Raji (cell line): ENCODE data around the gene CRMP1.

Experiments
- POLR2A ChIP-seq: IDR thresholded peaks from 2 replicates; pipeline ENCODE4 v1.6.1; 2011; ENCODE audit warnings: low read depth, low read length, control low read depth; ENCODE audit not compliant: insufficient read depth

The CRMP1 gene

GRCh38 chr4:5810151-5810550 is 82.7 kb downstream of the CRMP1 start:
- no peak for TF ChIP-seq POLR2A

GRCh38 chr4:5809216-5809776 is 83.6 kb downstream of the CRMP1 start:
- TF ChIP-seq POLR2A, result no peak

GRCh38 chr4:5808081-5808741 is 84.7 kb downstream of the CRMP1 start:
- no peak for TF ChIP-seq POLR2A

DNA sequence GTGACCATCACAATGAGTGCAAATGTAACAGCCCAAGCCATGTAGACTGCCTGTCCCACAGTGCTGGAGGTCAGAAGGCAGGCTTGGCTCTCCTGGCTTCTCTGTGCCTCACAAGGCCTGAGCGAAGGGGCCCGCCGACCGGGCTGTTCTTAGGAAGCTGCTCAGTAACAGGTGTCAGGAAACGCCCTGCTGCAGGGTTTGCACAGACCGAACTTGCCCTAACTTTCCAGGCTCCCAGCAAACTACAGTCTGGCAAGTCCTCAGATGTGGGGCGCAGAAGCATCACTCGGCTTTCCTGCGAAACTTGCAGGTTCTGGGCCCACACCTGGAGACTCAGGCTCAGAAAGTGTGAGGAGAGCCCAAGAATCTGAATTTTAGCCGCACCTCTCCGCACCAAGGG is 87.6 kb downstream of the CRMP1 start:
- TF ChIP-seq POLR2A, result no peak

DNA sequence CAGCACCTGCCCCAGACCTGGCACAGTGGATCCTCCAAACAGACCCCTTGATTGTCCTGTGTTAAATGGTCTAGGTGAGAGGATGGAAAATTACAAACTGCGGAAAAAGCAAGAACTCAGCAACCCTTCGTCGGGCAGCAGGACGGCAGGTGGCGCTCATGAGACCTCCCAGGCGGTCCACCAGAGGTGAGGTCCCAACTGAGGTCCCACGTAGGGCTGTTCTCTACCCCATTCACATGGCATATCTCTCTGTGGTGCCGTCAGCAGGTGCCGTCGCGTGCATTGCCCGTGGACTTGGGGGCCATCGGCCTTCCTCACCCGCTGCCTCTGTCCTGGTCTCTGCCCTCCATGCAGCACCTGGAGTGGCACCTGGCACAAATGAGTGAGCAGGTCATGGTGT is 88.2 kb downstream of the CRMP1 start:
- TF ChIP-seq POLR2A, result no peak

- no peak for TF ChIP-seq POLR2A
Measured at GRCh38 chr4:5802565-5802964, 90.3 kb downstream of the CRMP1 start.

GRCh38 chr4:5801696-5802095 is 91.2 kb downstream of the CRMP1 start:
- no peak for TF ChIP-seq POLR2A

DNA sequence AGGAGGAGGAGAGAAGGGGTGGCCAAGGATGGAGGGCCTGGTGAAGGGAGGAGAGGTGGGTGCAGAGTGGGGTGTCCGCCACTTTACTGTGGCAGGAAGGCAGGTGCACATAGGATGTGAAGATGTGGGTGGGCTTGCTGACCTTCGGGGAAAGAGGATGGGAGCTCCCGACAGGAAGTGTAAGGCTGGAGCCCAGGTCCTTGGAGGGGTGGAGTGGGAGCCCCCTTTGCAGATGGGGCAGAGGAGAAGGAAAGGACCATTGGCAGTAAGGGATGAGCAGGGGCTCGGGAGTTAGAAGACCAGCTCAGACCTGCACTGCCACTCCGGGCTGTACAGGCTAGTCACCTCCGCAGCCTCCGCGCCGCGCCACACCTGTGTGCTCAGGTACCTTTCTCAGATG is 92.4 kb downstream of the CRMP1 start:
- TF ChIP-seq POLR2A, result no peak

DNA sequence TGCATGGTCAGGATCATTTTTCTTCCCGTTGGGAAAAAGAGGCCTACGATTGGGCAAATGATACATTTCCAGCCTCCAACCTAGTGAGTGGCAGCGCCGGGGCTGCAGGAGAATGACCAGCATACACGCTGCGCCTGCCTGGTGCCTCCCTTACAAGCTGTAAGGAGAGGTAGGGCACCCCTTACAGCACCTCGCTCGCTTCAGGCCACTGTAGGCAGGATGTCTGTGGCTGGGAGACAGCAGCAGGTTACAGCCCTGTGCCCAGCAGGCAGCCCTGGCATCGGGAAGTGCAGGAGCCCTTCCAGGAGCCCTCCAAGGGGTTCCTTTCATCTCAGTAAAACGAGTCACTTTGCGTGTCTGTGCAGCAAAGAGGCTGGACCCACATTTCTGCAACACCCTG is 93.5 kb downstream of the CRMP1 start:
- TF ChIP-seq POLR2A, result no peak

GRCh38 chr4:5798946-5799345 is 93.9 kb downstream of the CRMP1 start:
- no peak for TF ChIP-seq POLR2A

DNA sequence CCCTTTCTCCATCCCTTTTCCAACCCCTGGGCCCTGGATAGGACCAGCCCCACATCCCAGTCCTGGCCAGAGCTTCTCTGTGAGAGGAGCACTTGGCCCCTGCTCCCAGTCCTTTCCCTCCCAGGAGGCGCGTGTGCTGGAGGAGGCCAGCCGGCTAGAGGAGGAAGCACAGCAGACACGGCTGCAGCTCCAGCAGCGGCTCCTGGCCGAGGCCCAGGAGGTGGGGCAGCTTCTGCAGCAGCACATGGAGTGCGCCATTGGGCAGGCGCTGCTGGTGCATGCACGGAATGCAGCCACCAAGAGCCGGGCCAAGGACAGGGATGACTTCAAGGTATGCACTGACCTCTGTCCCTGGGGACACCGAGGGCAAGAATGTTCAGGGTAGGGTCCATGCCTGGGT is 94.4 kb downstream of the CRMP1 start:
- TF ChIP-seq POLR2A, result no peak

DNA sequence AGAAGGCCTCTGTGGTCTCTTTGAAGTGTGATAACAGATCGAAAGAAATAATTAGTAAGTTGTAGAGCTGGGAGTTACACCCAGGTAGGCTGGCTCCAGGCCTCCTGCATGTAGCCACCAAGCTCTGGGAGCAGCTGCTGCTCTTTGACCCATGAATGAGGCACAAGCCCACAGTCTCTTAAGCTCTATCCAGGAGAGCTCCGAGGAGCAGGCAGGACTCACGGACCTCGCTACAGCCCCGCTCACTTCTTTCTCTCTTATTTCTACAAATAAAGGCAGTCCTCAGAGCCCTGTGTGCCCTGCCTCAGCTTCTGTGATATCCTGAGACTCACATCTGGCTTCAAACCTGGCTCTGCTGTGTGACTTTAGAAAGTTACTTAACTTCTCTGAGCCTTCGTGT is 95.0 kb downstream of the CRMP1 start:
- TF ChIP-seq POLR2A, result no peak

DNA sequence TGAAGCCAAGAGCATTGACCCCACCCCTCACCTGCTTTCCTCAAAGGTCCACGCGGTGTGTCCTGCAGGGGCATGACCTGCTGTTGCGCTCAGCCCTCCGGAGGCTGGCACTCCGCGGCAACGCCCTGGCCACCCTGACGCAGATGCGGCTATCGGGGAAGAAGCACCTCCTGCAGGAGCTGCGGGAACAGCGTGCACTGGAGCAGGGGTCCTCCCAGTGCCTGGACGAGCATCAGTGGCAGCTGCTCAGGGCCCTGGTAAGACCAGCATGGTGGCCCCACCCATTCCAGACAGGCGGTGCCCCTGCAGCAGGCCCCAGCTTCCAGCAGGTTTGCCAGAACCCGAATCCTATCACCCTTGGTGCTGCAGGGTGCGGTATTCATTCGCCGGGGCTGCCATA is 95.9 kb downstream of the CRMP1 start:
- no peak for TF ChIP-seq POLR2A

GRCh38 chr4:5795580-5795979 is 97.3 kb downstream of the CRMP1 start:
- no peak for TF ChIP-seq POLR2A

GRCh38 chr4:5793514-5793913 is 99.4 kb downstream of the CRMP1 start:
- TF ChIP-seq POLR2A, result no peak

DNA sequence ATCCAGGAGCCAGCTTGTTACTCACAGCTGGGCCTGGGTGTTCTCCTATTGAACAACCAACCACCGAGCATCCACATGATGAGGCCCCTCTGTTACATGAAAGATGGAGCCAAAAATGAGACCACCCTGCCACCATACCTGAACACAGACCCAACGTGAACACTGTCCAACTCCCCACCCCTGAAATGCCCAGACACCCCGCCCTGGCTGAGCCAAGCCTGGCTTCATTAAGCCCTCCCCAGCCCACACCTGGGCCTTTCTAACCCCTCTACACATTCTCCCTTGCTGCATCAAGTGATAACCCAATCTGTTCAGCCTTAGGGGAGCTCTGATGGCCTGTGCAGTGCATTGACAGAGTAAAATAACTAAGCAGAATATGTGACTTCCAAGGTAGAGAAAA is 101.2 kb downstream of the CRMP1 start:
- no peak for TF ChIP-seq POLR2A

GRCh38 chr4:5790546-5790857 is 102.4 kb downstream of the CRMP1 start:
- TF ChIP-seq POLR2A, result no peak
